DOHH2 (cell line): ENCODE data around the gene TRAFD1.

Experiments
- CTCF ChIP-seq: fragments of 200-600 bp; sonication (generic); IDR thresholded peaks from one replicate; pipeline ENCODE4 v1.5.1; 2014; ENCODE audit warnings: antibody characterized with exemption, mild to moderate bottlenecking, low read depth, low read length; ENCODE audit not compliant: poor library complexity, severe bottlenecking
- EZH2phosphoT487 ChIP-seq: fragments of 200-600 bp; sonication (generic); IDR thresholded peaks from 2 replicates; pipeline ENCODE4 v1.6.1; 2017; ENCODE audit warnings: borderline replicate concordance, mild to moderate bottlenecking, antibody characterized with exemption, low read length, moderate library complexity, mixed read lengths

- TF ChIP-seq CTCF (no peak), EZH2phosphoT487 (no peak)
These were observed 9.9 kb upstream of the TRAFD1 start for GRCh38 chr12:112115259-112116045.
